Measurements from ENCODE around the gene SCN7A.

The SCN7A gene

GRCh38 chr2:166404831-166405568, 89.0 kb downstream of the SCN7A start:
- DNase-seq (ENCODE audit: low read depth), result no peak

GRCh38 chr2:166394245-166394644, 99.8 kb downstream of the SCN7A start:
- DNase-seq (ENCODE audit: low read depth), result no peak

GRCh38 chr2:166393008-166393407, 101.0 kb downstream of the SCN7A start:
- no peak for DNase-seq (ENCODE audit: low read depth)

- no peak for DNase-seq (ENCODE audit: low read depth)
Observed at GRCh38 chr2:166388481-166389070, 105.5 kb downstream of the SCN7A start.

- no peak for DNase-seq (ENCODE audit: low read depth)
Observed at GRCh38 chr2:166385313-166385712, 108.7 kb downstream of the SCN7A start.

GRCh38 chr2:166384774-166385173, 109.3 kb downstream of the SCN7A start:
- no peak for DNase-seq (ENCODE audit: low read depth)

GRCh38 chr2:166382448-166382847, 111.6 kb downstream of the SCN7A start:
- DNase-seq (ENCODE audit: low read depth), result no peak

GRCh38 chr2:166380615-166381014, 113.4 kb downstream of the SCN7A start:
- DNase-seq (ENCODE audit: low read depth), result no peak

- no peak for DNase-seq (ENCODE audit: low read depth)
Observed at GRCh38 chr2:166376873-166377272, 117.2 kb downstream of the SCN7A start.

- no peak for DNase-seq (ENCODE audit: low read depth)
Observed at GRCh38 chr2:166376488-166376828, 117.6 kb downstream of the SCN7A start.

GRCh38 chr2:166375736-166376487, 118.1 kb downstream of the SCN7A start, which contains the start of gene SCN9A:
Gene SCN9A, minus strand, starts transcription at chr2:166375944. Its CDS starts 64,188 bp downstream, at chr2:166311756.
- no peak for DNase-seq (ENCODE audit: low read depth)

- DNase-seq (ENCODE audit: low read depth), result no peak
Observed at GRCh38 chr2:166375195-166375735, 118.8 kb downstream of the SCN7A start.

- no peak for DNase-seq (ENCODE audit: low read depth)
Observed at GRCh38 chr2:166373951-166374350, 120.1 kb downstream of the SCN7A start.

- DNase-seq (ENCODE audit: low read depth), result no peak
Observed at GRCh38 chr2:166373539-166373938, 120.5 kb downstream of the SCN7A start.

GRCh38 chr2:166373105-166373504, 120.9 kb downstream of the SCN7A start:
- no peak for DNase-seq (ENCODE audit: low read depth)

- no peak for DNase-seq (ENCODE audit: low read depth)
Observed at GRCh38 chr2:166372046-166372445, 122.0 kb downstream of the SCN7A start.

- DNase-seq (ENCODE audit: low read depth), result no peak
Observed at GRCh38 chr2:166365803-166366420, 128.1 kb downstream of the SCN7A start.

- DNase-seq (ENCODE audit: low read depth), result no peak
Observed at GRCh38 chr2:166365239-166365638, 128.8 kb downstream of the SCN7A start.

- DNase-seq (ENCODE audit: low read depth), result no peak
Observed at GRCh38 chr2:166364476-166365161, 129.4 kb downstream of the SCN7A start.

- no peak for DNase-seq (ENCODE audit: low read depth)
Observed at GRCh38 chr2:166361351-166362153, 132.5 kb downstream of the SCN7A start.

- no peak for DNase-seq (ENCODE audit: low read depth)
Observed at GRCh38 chr2:166360906-166361305, 133.1 kb downstream of the SCN7A start.

All from GM04504 (cell line).